GM18907 (cell line): ENCODE measurements around the gene SLC26A11.
"Not testable (repeated sequence)": the region's sequence is repeated elsewhere in the genome, so short reads cannot be mapped to it uniquely, and the experiment has no call there.

ENCODE experiments used
- ATAC-seq: cut with Tn5 transposase; IDR thresholded peaks from one replicate; pipeline ENCODE4 v1.9.1; 2021; ENCODE audit warnings: mild to moderate bottlenecking, moderate library complexity; ENCODE audit not compliant: unreplicated experiment

Gene SLC26A11

GRCh38 chr17:80237386-80237785, 17.2 kb downstream of the SLC26A11 start:
- no peak for ATAC-seq

GRCh38 chr17:80242505-80242904, 22.3 kb downstream of the SLC26A11 start:
- no peak for ATAC-seq

GRCh38 chr17:80243526-80244433, 23.6 kb downstream of the SLC26A11 start:
- ATAC-seq: no peak

GRCh38 chr17:80244448-80244847, 24.2 kb downstream of the SLC26A11 start:
- ATAC-seq: not testable (repeated sequence)

DNA sequence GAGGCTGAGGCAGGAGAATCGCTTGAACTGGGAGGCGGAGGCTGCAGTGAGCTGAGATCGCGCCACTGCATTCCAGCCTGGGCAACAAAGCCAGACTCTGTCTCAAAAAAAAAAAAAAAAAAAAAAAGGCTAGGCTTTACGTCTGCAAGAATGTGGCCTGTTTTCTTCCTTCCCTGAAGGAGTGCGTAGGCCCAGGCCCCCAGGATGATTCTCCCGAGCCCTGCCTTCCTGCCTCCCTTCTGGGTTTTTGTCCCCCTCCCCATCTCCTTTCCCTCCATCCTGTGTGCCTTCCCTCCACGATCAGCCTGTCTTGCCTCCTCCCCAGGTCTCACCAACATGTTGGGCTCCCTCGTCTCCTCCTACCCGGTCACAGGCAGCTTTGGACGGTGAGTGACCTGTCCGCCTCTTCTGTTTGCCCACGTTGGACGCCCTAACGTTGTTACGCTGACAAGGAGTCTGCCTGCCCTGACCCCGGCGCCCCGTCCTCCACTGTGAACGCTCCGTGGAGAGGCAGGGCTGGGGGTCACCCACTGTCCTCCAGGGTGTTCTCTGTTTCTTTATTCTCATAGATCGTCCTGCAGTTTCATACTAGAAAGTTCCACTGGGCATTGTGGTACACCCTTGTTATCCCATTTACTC, 24.8 kb downstream of the SLC26A11 start:
- ATAC-seq: no peak

DNA sequence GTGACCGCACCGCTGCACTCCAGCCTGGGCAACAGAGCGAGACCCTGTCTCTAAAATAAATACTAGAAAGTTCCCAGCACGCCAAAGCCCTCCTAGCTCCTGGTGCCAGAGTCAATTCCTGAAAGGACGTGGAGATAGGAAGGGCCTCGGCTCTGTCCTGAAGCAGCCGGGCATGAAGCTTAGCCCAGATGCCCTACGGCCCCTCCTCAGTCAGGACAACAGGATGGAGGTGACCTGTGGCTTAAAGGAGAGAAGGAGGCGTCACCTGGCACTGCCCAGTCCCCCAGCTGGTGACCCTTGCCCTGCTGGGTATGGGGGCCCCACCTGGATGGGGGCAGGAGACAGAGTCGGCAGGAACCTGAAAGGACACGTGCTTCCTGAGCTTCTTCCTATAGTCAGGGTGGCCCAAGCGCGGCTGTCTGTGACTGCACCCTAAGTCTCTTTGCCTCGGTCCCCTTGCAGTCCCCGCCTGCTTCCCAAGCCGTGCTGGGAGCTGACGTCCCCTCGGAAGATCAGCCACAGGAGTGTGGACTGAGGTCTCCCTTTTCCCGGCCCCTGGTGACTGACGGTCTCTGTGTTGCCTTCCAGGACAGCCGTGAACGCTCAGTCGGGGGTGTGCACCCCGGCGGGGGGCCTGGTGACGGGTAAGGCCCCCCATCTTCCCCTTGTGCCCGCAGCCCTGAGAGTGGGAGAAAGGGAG, 25.5 kb downstream of the SLC26A11 start:
- no peak for ATAC-seq

DNA sequence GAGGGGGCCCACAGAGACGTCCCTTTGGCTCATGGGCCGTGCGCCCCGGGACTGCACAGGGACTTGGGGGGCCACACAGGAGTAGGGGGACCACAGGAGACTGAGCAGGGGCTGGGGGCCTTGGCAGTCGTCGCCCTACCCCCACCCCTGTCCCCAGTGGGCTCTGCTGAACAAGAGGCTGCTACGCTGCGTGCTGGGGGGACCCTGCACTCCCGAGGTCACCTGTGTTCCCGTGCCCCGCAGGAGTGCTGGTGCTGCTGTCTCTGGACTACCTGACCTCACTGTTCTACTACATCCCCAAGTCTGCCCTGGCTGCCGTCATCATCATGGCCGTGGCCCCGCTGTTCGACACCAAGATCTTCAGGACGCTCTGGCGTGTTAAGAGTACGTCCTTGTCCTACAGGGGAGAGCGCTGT, 26.0 kb downstream of the SLC26A11 start:
- ATAC-seq: no peak

DNA sequence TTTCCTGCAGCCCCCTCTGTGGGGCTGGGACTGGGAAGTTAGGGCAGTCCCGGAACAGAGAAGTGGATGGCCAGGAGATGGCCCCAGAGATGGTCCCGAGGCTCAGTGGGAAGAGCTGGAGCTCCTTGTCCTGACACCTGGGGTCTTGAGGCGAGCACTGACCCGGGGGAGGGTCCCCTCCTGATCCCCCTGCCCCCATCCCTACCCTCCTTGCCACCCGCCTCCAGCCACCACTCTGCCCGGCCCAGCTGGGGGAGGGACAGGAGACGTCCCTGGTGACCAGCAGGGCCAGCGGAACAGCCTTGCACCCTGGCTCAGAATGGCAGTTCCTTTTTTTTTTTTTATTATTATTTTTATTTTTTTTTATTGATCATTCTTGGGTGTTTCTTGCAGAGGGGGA, 26.5 kb downstream of the SLC26A11 start:
- no peak for ATAC-seq

DNA sequence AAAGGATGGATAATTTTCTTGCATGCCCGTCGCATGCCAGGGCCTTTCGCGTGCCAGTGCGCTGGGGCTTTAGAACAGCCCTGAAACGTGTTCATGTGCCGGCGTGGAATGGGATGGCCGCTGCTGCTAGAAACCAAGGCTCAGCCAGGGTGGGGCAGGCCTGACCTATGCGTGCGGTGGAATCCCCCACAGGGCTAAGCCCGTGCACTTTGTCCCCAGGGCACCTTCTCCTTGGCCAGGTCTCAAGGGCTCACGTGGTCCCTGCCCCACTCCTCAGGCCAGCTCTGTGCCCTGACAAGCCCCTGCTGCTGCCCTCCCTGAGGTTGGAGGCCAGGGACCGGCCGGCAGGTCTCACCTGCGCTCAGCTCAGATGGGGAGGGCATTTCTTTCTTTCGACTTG, 27.3 kb downstream of the SLC26A11 start:
- no peak for ATAC-seq

DNA sequence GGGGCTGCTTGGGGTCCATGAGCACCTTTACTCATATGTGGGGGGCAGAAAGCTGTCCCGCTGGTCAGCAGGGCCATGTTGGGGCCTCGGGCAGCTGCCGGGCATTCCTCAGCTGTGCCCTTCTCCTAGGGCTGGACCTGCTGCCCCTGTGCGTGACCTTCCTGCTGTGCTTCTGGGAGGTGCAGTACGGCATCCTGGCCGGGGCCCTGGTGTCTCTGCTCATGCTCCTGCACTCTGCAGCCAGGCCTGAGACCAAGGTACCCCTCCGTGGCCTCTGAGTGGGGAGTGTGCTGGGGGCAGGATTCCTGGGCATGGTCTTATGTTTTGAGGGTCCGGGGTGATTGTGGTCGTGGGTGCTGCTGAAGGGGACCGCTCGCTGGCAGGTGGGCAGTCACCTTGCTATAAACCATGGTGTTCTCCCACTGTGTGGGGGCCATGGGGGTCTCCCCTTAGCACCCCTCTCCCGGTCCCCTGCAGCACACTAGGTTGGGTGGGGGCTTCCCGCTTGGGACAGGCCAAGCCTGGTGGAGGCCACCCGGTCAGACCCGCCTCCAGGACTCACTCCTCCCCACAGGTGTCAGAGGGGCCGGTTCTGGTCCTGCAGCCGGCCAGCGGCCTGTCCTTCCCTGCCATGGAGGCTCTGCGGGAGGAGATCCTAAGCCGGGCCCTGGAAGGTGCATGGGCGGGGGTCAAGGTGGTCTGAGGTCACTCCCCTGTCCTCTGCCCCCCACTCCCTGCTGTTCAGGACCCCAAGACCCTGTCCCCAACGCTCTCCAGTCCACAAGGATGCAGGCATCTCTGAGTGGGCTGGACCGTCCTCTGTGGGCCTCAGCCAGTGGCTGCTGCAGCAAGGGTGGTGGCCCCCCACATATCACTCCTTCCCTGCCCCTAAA, 28.0 kb downstream of the SLC26A11 start:
- ATAC-seq: no peak

- no peak for ATAC-seq
These were observed 28.9 kb downstream of the SLC26A11 start for GRCh38 chr17:80248894-80249710.

GRCh38 chr17:80251966-80252365, 31.7 kb downstream of the SLC26A11 start:
- no peak for ATAC-seq

- ATAC-seq: peak; percentile 58
These were observed 32.6 kb downstream of the SLC26A11 start for GRCh38 chr17:80252871-80253270.

DNA sequence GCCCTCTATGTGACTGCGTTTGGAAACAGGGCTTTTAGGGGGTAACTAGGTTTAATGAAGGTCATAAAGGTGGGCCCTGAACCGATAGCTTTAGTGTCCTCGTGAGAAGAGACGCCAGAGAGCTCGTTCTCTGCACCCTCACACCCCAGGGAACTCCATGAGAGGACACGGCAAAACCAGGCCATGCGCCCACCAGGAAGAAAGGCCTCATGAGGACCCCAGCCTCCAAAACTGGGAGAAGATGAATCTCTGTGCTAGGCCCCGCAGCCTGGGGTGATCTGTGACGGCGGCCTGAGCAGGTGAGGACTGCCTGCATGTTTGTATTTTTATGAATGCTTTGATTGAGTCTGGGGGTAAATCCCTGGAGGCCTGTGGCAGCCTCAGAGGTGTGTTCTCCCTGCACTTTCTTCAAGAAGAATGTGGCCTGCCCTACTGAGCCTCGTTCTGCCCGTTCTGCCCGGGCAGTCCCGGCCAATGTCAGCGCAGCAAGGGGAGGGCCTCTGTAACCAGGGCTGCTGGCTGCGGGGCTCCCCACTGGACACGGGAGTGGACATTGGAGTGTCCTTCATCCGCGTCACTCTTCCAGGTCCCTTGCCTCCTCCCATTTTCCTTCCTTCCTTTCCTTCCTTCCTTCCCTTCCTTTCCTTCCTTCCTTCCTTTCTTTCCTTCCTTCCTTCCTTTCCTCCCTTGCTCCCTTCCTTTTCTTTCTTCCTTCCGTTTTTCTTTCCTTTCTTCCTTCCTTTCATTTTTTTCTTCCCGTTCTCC, 33.6 kb downstream of the SLC26A11 start:
- no peak for ATAC-seq

DNA sequence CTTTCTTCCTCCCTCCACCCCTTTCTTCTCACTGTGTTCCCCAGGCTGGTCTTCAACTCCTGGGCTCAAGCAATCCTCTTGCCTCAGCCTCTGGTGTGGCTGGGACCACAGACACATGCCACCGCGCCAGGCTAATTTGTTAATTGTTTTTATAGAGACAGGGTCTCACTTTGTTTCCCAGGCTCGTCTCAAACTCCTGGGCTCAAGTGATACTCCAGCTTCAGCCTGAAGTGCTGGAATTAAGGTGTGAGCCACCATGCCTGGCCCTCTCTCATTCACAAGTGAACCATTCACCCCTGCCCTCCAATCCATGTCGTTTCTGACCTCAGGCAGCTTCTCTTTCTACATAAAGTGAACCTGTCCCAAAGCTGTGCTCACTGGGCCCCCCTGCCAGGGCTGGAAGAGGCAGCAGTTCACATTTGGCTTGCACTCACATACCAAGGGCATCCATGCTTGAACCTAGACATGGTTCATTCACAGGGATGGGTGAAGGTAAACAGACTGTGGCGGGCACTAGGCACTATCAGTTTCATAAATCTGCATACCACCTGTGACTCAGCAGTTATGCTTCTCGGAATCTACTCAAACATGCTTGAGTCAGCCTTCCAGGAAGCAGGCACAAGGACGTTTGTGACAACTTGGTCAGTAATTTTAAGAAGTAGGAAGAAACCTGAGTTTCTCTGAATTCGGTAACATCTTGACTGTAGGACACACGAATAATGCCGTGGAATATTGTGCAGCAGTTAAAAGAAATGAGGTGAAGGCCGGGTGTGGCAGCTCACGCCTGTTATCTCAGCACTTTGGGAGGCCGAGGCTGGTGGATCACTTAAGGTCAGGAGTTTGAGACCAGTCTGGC, 34.4 kb downstream of the SLC26A11 start:
- peak; percentile 55 for ATAC-seq

DNA sequence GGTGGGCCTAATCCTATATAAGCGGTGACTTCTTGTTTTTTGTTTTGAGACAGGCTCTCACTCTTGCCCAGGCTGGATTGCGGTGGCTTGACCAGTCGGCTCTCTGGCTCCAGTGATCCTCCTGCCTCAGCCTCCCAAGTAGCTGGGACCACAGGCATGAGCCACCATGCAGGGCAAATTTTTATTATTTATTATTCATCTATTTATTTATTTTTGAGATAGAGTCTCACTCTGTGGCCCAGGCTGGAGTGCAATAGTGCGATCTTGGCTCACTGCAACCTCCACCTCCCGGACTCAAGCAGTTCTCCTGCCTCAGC, 35.8 kb downstream of the SLC26A11 start:
- ATAC-seq: no peak

GRCh38 chr17:80257716-80258213, 37.5 kb downstream of the SLC26A11 start:
- ATAC-seq: no peak

DNA sequence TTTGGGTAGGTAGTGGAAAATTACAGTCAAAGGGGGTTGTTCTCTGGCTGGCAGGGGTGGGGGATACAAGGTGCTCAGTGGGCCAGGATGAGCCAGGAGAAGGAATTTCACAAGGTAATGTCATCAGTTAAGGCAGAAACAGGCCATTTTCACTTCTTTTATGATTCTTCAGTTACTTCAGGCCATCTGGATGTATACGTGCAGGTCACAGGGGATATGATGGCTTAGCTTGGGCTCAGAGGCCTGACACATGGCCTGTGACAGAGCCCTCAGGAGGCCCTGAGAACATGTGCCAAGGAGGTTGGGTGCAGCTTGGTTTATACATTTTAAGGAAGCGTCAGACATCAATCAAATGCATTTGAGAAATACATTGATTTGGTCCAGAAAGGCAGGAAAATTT, 38.1 kb downstream of the SLC26A11 start:
- ATAC-seq: not testable (repeated sequence)
